Stimulated activated CD8-positive, alpha-beta memory T cell treated with anti-CD3 and anti-CD28 coated beads, Interleukin-4, amount 100 ng/mL, for 1 hour (primary cell): ENCODE data around the gene PODXL.
"Not testable (repeated sequence)": the region's sequence is repeated elsewhere in the genome, so short reads cannot be mapped to it uniquely, and the experiment has no call there.

Source experiments
- DNase-seq, 2 donors: peaks; one replicate each; pipeline ENCODE4 v3.0.0-alpha.2; 2020; ENCODE audit warnings: low read depth in 2 of 2, low spot score in 1 of 2

PODXL gene

GRCh38 chr7:131495669-131496498 lies 60.5 kb downstream of the PODXL start:
- DNase-seq = no peak

- no peak for DNase-seq
Measured at GRCh38 chr7:131494182-131494581, 62.2 kb downstream of the PODXL start.

GRCh38 chr7:131493581-131493980 lies 62.8 kb downstream of the PODXL start:
- no peak for DNase-seq

GRCh38 chr7:131493081-131493480 lies 63.3 kb downstream of the PODXL start:
- no peak for DNase-seq

- DNase-seq = no peak
Measured at GRCh38 chr7:131489881-131490280, 66.5 kb downstream of the PODXL start.

- DNase-seq = no peak
Measured at GRCh38 chr7:131489196-131489595, 67.2 kb downstream of the PODXL start.

- DNase-seq = no peak
Measured at GRCh38 chr7:131488361-131488760, 68.1 kb downstream of the PODXL start.

- no peak for DNase-seq
Measured at GRCh38 chr7:131487217-131487616, 69.2 kb downstream of the PODXL start.

GRCh38 chr7:131486346-131486745 lies 70.1 kb downstream of the PODXL start:
- no peak for DNase-seq

- DNase-seq = no peak
Measured at GRCh38 chr7:131483586-131483985, 72.8 kb downstream of the PODXL start.

GRCh38 chr7:131482800-131483199 lies 73.6 kb downstream of the PODXL start:
- no peak for DNase-seq

GRCh38 chr7:131480384-131481315 lies 75.8 kb downstream of the PODXL start:
- no peak for DNase-seq

GRCh38 chr7:131476740-131477139 lies 79.7 kb downstream of the PODXL start:
- DNase-seq = no peak

- no peak for DNase-seq
Measured at GRCh38 chr7:131471250-131472004, 85.0 kb downstream of the PODXL start.

- DNase-seq = no peak
Measured at GRCh38 chr7:131467788-131468187, 88.6 kb downstream of the PODXL start.

GRCh38 chr7:131466735-131467365 lies 89.6 kb downstream of the PODXL start:
- no peak for DNase-seq

GRCh38 chr7:131462715-131463114 lies 93.7 kb downstream of the PODXL start:
- DNase-seq = not testable (repeated sequence)

- DNase-seq = no peak
Measured at GRCh38 chr7:131462059-131462458, 94.4 kb downstream of the PODXL start.

GRCh38 chr7:131459256-131459655 lies 97.2 kb downstream of the PODXL start:
- DNase-seq = no peak

- DNase-seq = no peak
Measured at GRCh38 chr7:131456338-131456737, 100.1 kb downstream of the PODXL start.

GRCh38 chr7:131455546-131455945 lies 100.9 kb downstream of the PODXL start:
- DNase-seq = no peak
